ENCODE measurements around the gene GMNN.
"Not testable (repeated sequence)": the region's sequence is repeated elsewhere in the genome, so short reads cannot be mapped to it uniquely, and the experiment has no call there.

GMNN gene

GRCh38 chr6:24761851-24762250 lies 12.9 kb upstream of the GMNN start:
- no peak for DNase-seq (ENCODE audit: low spot score)

- DNase-seq (ENCODE audit: low spot score): no peak
These were observed 11.2 kb upstream of the GMNN start for GRCh38 chr6:24763578-24763977.

DNA sequence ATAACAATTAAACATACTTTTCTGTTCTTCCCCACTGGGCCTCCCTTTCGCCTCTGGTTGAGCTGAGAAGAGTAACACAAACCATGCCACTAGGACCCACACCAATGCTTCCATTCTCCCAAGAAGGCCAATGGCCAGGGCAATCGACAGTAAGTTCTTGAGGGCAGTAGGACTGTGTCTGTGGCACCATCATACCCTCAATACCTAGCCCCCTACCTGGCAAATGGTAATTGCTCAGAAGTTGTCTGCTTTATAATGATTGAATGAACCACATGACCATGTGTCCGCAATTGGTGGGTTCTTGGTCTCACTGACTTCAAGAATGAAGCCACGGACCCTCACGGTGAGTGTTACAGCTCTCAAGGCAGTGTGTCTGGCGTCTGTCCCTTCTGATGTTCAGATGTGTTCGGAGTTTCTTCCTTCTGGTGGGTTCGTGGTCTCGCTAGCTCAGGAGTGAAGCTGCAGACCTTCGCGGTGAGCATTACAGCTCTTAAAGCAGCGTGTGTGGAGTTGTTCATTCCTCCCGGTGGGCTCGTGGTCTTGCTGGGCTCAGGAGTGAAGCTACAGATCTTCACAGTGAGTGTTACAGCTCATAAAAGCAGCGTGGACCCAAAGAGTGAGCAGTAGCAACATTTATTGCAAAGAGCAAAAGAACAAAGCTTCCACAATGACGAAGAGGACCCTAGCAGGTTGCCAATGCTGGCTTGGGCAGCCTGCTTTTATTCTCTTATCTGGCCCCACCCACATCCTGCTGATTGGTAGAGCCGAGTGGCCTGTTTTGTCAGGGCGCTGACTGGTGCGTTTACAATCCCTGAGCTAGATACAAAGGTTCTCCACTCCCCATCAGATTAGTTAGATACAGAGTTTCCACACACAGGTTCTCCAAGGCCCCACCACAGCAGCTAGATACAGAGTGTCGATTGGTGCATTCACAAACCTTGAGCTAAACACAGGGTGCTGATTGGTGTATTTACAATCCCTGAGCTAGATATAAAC lies 9.6 kb upstream of the GMNN start:
- not testable (repeated sequence) for DNase-seq (ENCODE audit: low spot score)

- DNase-seq (ENCODE audit: low spot score): not testable (repeated sequence)
These were observed 8.8 kb upstream of the GMNN start for GRCh38 chr6:24765968-24766367.

- peak; percentile 11 for DNase-seq (ENCODE audit: low spot score)
These were observed 7.9 kb upstream of the GMNN start for GRCh38 chr6:24766680-24767462.

DNA sequence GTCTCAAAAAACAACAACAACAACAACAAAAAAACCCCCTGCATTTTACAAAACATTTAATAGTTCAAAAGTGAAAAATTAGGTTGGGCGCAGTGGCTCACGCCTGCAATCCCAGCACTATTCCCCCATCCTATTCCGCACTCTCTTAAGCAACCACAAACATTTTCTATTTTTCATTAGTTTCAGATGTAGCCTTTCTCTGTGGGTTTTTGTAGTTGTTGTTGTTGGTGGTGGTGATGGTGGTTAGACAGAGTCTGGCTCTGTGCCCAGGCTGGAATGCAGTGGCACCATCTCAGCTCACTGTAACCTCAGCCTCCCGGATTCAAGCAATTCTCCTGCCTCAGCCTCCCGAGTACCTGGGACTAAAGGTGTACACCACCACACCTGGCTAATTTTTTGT lies 6.4 kb upstream of the GMNN start:
- no peak for DNase-seq (ENCODE audit: low spot score)

DNA sequence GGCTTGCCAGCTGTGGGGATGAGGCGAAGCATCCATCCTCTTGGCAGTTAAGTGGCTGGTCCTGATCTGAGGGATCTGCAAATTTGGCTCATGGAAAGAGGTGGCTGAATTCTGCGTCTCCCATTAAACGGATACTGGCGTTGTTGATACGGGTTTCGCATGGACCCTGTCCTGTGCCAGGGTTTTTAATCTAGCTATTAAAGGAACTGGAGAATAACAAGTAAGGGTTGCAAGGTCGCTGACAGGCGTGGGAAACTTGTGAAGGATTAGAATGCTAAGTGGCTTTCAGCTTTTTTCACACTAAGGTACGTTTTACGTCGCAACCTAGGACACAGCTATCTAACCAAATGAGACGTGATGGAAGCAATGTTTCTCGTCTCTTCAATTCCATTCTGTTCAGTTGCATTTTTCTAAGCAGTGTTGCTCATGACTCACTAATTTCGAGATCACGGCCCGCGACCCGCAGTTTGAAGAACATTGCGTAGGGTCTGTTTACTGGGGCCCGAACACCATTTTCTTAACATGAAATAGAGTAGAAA lies 852 bp downstream of the GMNN start:
- DNase-seq (ENCODE audit: low spot score): no peak

DNA sequence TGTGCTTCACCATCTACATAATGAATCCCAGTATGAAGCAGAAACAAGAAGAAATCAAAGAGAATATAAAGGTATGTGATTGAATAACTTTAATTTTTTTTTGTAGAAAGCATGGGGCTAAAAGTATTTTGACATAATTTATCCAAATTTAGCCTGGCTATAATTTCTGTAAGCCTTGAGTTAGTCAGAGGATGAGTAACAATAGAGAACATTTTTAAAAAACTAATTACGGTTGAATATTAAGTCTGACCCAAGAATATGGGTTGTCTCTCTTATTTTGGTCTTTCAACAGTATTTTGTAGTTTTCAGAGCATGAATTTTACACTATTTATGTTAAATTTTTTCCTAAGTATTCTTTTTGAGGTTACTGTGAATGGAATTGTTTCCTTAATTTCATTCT lies 2.5 kb downstream of the GMNN start:
- DNase-seq (ENCODE audit: low spot score): no peak

- DNase-seq (ENCODE audit: low spot score): no peak
These were observed 3.4 kb downstream of the GMNN start for GRCh38 chr6:24778121-24778520.

DNA sequence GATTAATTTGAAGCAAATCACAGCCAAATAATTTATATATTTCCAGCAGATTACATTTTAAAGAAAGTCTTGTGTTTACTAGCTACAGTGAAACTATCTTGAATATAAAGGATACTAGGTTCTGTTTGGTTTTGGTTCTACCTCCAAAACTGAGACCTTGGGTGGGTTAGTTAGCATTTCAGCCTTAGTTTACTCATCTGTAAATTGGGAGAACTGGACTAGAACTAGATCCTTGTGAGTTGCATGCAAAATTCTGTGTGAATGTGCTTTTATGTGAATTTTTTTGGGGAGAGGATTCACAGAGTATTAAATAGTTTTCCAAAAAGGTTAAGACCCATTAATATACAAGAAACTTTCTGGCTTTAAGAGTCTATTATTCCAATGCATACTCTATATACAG lies 4.1 kb downstream of the GMNN start:
- DNase-seq (ENCODE audit: low spot score): no peak

DNA sequence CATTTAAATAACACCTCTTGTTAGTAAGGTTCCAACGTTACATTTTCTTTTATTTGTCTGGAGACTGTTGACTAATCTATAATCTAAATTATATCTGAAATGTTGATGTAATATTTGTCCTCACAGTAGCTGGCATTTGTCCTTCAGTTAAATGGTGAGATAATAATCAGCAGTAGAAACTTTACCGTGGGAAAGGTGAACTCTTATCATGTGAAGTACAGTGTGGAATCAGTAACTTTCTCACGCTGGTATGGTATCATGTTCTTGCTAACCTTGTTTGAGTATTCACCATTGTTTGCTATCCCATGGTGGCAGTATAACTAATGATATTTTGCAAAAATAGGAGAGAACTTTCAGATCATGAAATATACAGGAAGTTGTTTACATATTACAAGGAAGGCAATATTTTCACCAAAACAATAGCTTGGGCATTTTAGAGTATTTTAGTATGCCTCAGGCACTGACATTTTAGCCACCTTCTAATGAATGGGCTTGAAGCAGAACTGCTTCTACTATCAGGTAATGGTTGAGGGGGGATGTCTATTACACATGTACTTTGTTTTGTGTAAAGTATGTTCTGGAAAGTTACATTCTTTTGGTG lies 4.8 kb downstream of the GMNN start:
- peak; percentile 4 for DNase-seq (ENCODE audit: low spot score)

- no peak for DNase-seq (ENCODE audit: low spot score)
These were observed 5.5 kb downstream of the GMNN start for GRCh38 chr6:24780206-24780605.

DNA sequence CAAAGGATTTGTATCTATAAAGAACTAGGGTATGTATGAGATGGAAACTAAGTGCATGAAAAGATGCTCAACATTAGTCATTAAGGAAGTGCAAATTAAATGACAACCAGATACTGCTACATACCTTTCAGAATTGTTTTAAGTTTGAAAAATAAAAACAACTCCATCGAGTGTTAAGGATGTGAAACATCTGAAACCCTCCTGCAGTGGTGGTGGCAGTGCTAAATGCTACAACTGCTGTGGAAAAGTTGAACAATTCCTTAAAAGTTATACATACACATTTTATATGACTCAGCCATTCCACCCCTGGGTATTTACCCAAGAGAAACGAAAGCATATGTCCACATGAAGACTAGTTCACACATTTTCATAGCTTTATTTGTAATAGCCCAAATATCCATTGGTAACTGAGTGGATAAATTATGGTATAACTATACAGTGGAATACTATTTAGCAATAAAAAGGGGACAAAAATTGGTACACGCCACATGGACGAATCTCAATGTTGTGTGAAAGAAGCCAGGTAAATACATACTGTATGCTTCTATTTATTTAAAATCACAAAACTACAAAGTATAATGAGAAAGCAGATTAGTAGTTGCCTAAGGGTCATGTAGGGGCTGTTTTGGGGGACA lies 13.4 kb downstream of the GMNN start:
- DNase-seq (ENCODE audit: low spot score): no peak

GRCh38 chr6:24795106-24795505 lies 20.4 kb downstream of the GMNN start:
- no peak for DNase-seq (ENCODE audit: low spot score)

GRCh38 chr6:24796616-24797290 lies 22.0 kb downstream of the GMNN start:
- no peak for DNase-seq (ENCODE audit: low spot score)

- DNase-seq (ENCODE audit: low spot score): no peak
These were observed 23.0 kb downstream of the GMNN start for GRCh38 chr6:24797596-24798216.

- no peak for DNase-seq (ENCODE audit: low spot score)
These were observed 24.2 kb downstream of the GMNN start, which contains the start of gene ARMH2 for GRCh38 chr6:24798740-24799540. TSS of gene ARMH2 (minus strand) at chr6:24798917. CDS start at chr6:24798857, 60 bp downstream.

- no peak for DNase-seq (ENCODE audit: low spot score)
These were observed 24.8 kb downstream of the GMNN start for GRCh38 chr6:24799541-24799915.

DNA sequence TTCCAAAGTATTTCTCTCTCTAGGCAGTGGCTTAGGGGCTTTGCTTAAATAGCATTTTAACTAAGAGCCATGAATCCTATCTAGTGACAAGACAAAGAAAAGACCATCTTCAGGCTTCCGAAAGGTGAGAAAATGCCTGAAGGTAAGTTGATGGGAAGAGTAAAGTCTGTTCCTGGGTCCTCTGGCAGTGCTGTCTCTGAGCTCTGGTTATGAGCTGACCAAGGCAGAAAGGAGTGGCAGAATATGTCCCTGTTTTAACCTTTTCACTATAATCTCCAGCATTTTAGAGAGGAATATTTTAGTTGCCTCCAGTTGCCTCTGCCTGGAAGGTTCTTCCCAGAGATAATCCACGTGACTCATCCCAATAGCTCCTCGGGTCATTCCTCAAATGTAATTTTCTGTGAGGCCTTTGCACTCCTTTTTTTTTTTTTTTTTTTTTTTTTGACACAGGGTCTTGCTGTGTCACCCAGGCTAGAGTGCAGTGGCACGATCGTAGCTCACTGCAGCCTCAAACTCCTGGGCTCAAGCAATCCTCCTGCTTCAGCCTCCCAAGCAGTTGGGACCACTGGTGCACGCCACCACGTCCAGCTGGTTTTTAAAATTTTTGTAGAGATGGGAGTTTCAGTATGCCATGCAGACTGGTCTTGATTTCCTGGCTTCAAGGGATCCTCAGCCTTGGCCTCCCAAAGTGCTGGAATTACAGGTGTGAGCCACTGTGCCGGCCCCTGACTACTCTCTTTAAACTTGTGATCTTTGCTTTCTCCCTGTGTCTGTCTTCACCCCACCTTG lies 27.7 kb downstream of the GMNN start:
- no peak for DNase-seq (ENCODE audit: low spot score)
